Measurements from ENCODE around the gene TNS3. TPM values are rescaled to one million over a fixed set of nuclear protein-coding genes. Genes with fewer than 3 reads are reported as not detected.
"Not testable (repeated sequence)": the region's sequence is repeated elsewhere in the genome, so short reads cannot be mapped to it uniquely, and the experiment has no call there.

The TNS3 gene
- total RNA-seq, 1 experiment from 2014 or later: 9.5 TPM

DNA sequence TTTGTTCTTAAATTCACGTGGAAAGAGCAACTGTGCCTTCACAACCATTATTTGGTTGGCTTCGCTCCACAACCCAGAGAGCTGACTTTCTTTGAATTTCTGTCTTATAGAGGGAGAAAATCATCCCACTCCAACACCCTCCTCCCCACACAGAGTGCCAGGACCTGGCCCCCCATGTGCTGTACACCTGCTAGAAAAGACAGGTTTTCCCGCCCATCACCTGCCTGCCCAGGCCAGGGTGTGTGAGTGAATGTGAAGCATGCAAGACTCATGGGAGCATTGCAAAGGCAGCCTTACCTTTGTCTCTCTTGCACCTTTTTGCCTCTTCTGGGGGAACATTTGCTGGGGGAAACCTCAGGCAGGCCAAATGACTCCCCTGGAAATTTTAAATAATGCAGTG lies 319.0 kb downstream of the TNS3 start:
- no CpG with 5 or more reads among the region's 3 CpGs for WGBS (ENCODE audit: extremely low coverage, insufficient read length, low lambda C conversion rate)
- Histone ChIP-seq H4K8ac (replicated peaks; ENCODE audit: insufficient read length, low read depth, low read length) (no peak overlapping the region), H3K56ac (ENCODE audit: insufficient read length, low read depth, low read length) (no peak overlapping the region), H3K23ac (ENCODE audit: insufficient read length, low read depth, low read length) (no peak overlapping the region), H3T11ph (ENCODE audit: low read length) (no peak overlapping the region), H3K79me2 (ENCODE audit: insufficient read depth, low read length) (no peaks in the 10 kb centered on the region), H2BK120ac (ENCODE audit: low read depth, low read length, poor library complexity, severe bottlenecking) (no peak overlapping the region), H4K5ac (ENCODE audit: insufficient read length, low read depth, low read length) (no peak overlapping the region), H3K4me1 (ENCODE audit: insufficient read depth, low read length) (no peaks in the 10 kb centered on the region), H4K91ac (ENCODE audit: insufficient read length, low read depth, low read length) (no peak overlapping the region), H3K27me3 (ENCODE audit: insufficient read depth, low read length) (no peaks in the 10 kb centered on the region), H3K23me2 (ENCODE audit: insufficient read length, low read depth, low read length, poor library complexity, severe bottlenecking) (no peaks in the 10 kb centered on the region), H3K9me3 (ENCODE audit: control insufficient read depth, low read depth, low read length) (no peaks in the 10 kb centered on the region), H2BK12ac (ENCODE audit: insufficient read length, low read depth, low read length) (no peak overlapping the region), H2AFZ (ENCODE audit: low read length) (no peak overlapping the region), H3K79me1 (ENCODE audit: insufficient read depth, low read depth, low read length, poor library complexity, severe bottlenecking) (no peaks in the 10 kb centered on the region), H3K18ac (ENCODE audit: insufficient read length, low read depth, low read length) (no peak overlapping the region), H2BK20ac (ENCODE audit: low read depth, low read length, poor library complexity, severe bottlenecking) (no peak overlapping the region), H3K9ac (ENCODE audit: extremely low read depth, insufficient read length, low read length) (no peak overlapping the region), H3K27ac (ENCODE audit: insufficient read length, low read depth, low read length) (no peak overlapping the region), H3K4me2 (ENCODE audit: insufficient read depth, insufficient read length, low read length) (no peak overlapping the region), H3K14ac (ENCODE audit: insufficient read depth, low read length) (no peak overlapping the region), H3K4ac (ENCODE audit: low read depth, low read length) (no peak overlapping the region), H4K20me1 (ENCODE audit: control insufficient read depth, insufficient read depth, insufficient read length) (no peaks in the 10 kb centered on the region), H2AK5ac (ENCODE audit: insufficient read length, low read length) (no peak overlapping the region), H2BK5ac (ENCODE audit: insufficient read length, low read length) (no peak overlapping the region), H2BK15ac (ENCODE audit: low read depth, low read length) (no peak overlapping the region)
- Mint-ChIP-seq H3K36me3 (ENCODE audit: insufficient read depth in 1 of 3, low read depth in 3 of 3) (no peaks in the 10 kb centered on the region), H3K27ac (no peak overlapping the region), H3K9me3 (peaks cover 0 to 2% of the 10 kb centered on the region in 2 experiments; a peak in 1 of 5 replicates), H3K4me3 (no peak overlapping the region), H3K4me1 (peaks cover 5 to 6% of the 10 kb centered on the region in 2 experiments), H3K27me3 (ENCODE audit: low read depth) (peaks cover 17% of the 10 kb centered on the region)
- DNase-seq: no peak
- TF ChIP-seq, protein P1, sequence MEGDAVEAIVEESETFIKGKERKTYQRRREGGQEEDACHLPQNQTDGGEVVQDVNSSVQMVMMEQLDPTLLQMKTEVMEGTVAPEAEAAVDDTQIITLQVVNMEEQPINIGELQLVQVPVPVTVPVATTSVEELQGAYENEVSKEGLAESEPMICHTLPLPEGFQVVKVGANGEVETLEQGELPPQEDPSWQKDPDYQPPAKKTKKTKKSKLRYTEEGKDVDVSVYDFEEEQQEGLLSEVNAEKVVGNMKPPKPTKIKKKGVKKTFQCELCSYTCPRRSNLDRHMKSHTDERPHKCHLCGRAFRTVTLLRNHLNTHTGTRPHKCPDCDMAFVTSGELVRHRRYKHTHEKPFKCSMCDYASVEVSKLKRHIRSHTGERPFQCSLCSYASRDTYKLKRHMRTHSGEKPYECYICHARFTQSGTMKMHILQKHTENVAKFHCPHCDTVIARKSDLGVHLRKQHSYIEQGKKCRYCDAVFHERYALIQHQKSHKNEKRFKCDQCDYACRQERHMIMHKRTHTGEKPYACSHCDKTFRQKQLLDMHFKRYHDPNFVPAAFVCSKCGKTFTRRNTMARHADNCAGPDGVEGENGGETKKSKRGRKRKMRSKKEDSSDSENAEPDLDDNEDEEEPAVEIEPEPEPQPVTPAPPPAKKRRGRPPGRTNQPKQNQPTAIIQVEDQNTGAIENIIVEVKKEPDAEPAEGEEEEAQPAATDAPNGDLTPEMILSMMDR (conservative IDR thresholded peaks at IDR 0.05): no peak

DNA sequence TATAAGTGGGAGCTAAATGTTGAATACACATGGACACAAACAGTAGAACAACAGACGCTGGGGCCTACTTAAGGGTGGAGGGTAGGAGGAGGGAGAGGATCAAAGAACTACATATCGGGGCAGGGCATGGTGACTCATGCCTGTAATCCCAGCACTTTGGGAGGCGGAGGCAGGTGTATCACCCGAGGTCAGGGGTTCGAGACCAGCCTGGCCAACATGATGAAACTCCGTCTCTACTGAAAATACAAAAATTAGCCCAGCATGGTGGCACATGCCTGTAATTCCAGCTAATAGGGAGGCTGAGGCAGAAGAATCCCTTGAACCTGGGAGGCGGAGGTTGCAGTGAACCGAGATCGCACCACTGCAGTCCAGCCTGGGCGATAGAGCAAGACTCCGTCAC lies 319.8 kb downstream of the TNS3 start:
- no CpG with 5 or more reads among the region's 11 CpGs for WGBS (ENCODE audit: extremely low coverage, insufficient read length, low lambda C conversion rate)
- H3K14ac ChIP-seq (ENCODE audit: insufficient read depth, low read length); H3K27ac ChIP-seq (ENCODE audit: insufficient read length, low read depth, low read length); H3K23ac ChIP-seq (ENCODE audit: insufficient read length, low read depth, low read length); H4K91ac ChIP-seq (ENCODE audit: insufficient read length, low read depth, low read length); H3K4me1 Mint-ChIP-seq; H3K4me1 ChIP-seq (ENCODE audit: insufficient read depth, low read length); H3K79me2 ChIP-seq (ENCODE audit: insufficient read depth, low read length); H3K79me1 ChIP-seq (ENCODE audit: insufficient read depth, low read depth, low read length, poor library complexity, severe bottlenecking); DNase-seq; H3K9ac ChIP-seq (ENCODE audit: extremely low read depth, insufficient read length, low read length); H2BK120ac ChIP-seq (ENCODE audit: low read depth, low read length, poor library complexity, severe bottlenecking); H3K4ac ChIP-seq (ENCODE audit: low read depth, low read length); H3K27me3 ChIP-seq (ENCODE audit: insufficient read depth, low read length); H4K5ac ChIP-seq (ENCODE audit: insufficient read length, low read depth, low read length); H3K23me2 ChIP-seq (ENCODE audit: insufficient read length, low read depth, low read length, poor library complexity, severe bottlenecking); H3K4me3 Mint-ChIP-seq; H4K8ac ChIP-seq (replicated peaks; ENCODE audit: insufficient read length, low read depth, low read length); H2BK12ac ChIP-seq (ENCODE audit: insufficient read length, low read depth, low read length); H2BK5ac ChIP-seq (ENCODE audit: insufficient read length, low read length); H3K56ac ChIP-seq (ENCODE audit: insufficient read length, low read depth, low read length); H3T11ph ChIP-seq (ENCODE audit: low read length); H2BK20ac ChIP-seq (ENCODE audit: low read depth, low read length, poor library complexity, severe bottlenecking); H4K20me1 ChIP-seq (ENCODE audit: control insufficient read depth, insufficient read depth, insufficient read length); H3K36me3 Mint-ChIP-seq (ENCODE audit: insufficient read depth in 1 of 3, low read depth in 3 of 3); H2BK15ac ChIP-seq (ENCODE audit: low read depth, low read length); H2AFZ ChIP-seq (ENCODE audit: low read length); H3K9me3 Mint-ChIP-seq; H3K4me2 ChIP-seq (ENCODE audit: insufficient read depth, insufficient read length, low read length); H3K18ac ChIP-seq (ENCODE audit: insufficient read length, low read depth, low read length); H3K27ac Mint-ChIP-seq; H2AK5ac ChIP-seq (ENCODE audit: insufficient read length, low read length); H3K9me3 ChIP-seq (ENCODE audit: control insufficient read depth, low read depth, low read length): not testable (repeated sequence)
- peaks cover 20% of the 10 kb centered on the region for H3K27me3 Mint-ChIP-seq (ENCODE audit: low read depth)
